H1 (cell line): ENCODE results near the gene CCDC182. TPM values are rescaled to one million over a fixed set of nuclear protein-coding genes. Genes with fewer than 3 reads are reported as not detected.

Source experiments
- ASH2L ChIP-seq: fragments of 200-600, 300-600 bp; sonication (generic); IDR thresholded peaks from one replicate; pipeline ENCODE4 v1.7.1; 2017; ENCODE audit warnings: low read length
- ATF2 ChIP-seq: IDR thresholded peaks from 2 replicates; pipeline ENCODE4 v1.6.1; 2012; ENCODE audit warnings: low read length, inconsistent platforms
- CBX8 ChIP-seq: fragments of 300-800, 300-1000 bp; sonication (generic); IDR thresholded peaks from 2 replicates; pipeline ENCODE4 v1.7.1; 2016; ENCODE audit warnings: low read depth, low read length, borderline replicate concordance
- CHD1 ChIP-seq: IDR thresholded peaks from 2 replicates; pipeline ENCODE4 v1.6.1; 2012; ENCODE audit warnings: low read depth, low read length, improper control_type of control experiment
- CREB1 ChIP-seq: IDR thresholded peaks from 2 replicates; pipeline ENCODE4 v1.6.1; 2012; ENCODE audit warnings: inconsistent platforms
- E2F6 ChIP-seq: IDR thresholded peaks from 2 replicates; pipeline ENCODE4 v1.6.1; 2012; ENCODE audit warnings: inconsistent platforms
- FOSL1 ChIP-seq: IDR thresholded peaks from 2 replicates; pipeline ENCODE4 v1.6.1; 2011; ENCODE audit warnings: mild to moderate bottlenecking, low read depth, low read length, moderate library complexity; ENCODE audit not compliant: insufficient read depth
- GABPA ChIP-seq: IDR thresholded peaks from 2 replicates; pipeline ENCODE4 v1.6.1; 2011; ENCODE audit warnings: mild to moderate bottlenecking, low read length, moderate library complexity, borderline replicate concordance; ENCODE audit not compliant: insufficient read depth
- KDM4A ChIP-seq: IDR thresholded peaks from one replicate; pipeline ENCODE4 v1.7.1; 2012; ENCODE audit warnings: low read depth, mild to moderate bottlenecking, moderate library complexity, low read length, inconsistent platforms; ENCODE audit not compliant: severe bottlenecking
- KDM5A ChIP-seq: fragments of 200-600 bp; IDR thresholded peaks from 2 replicates; pipeline ENCODE4 v1.7.1; 2012; ENCODE audit warnings: mild to moderate bottlenecking, low read length, inconsistent platforms, mixed read lengths
- NRF1 ChIP-seq: IDR thresholded peaks from 2 replicates; pipeline ENCODE4 v1.6.1; 2011; ENCODE audit warnings: mild to moderate bottlenecking, low read depth, low read length, improper control_type of control experiment
- POLR2A ChIP-seq, 2 experiments: IDR thresholded peaks; 1 replicate in 1 of 2; 2 replicates in 1 of 2; pipeline ENCODE4 v1.6.1; 2011; ENCODE audit warnings: low read depth in 2 of 2, low read length in 2 of 2, mild to moderate bottlenecking in 2 of 2; ENCODE audit errors: control extremely low read depth in 1 of 2
- RBBP5 ChIP-seq: IDR thresholded peaks from 2 replicates; pipeline ENCODE4 v1.7.1; 2012; ENCODE audit warnings: low read depth, mild to moderate bottlenecking, inconsistent platforms, low read length, moderate library complexity, borderline replicate concordance
- RNF2 ChIP-seq: fragments of 200-900, 300-1000 bp; sonication (generic); IDR thresholded peaks from 2 replicates; pipeline ENCODE4 v1.7.1; 2016; ENCODE audit warnings: borderline replicate concordance, low read depth, mild to moderate bottlenecking, antibody characterized with exemption, low read length; ENCODE audit not compliant: poor library complexity, severe bottlenecking; ENCODE audit errors: missing control alignments
- RXRA ChIP-seq: IDR thresholded peaks from 2 replicates; pipeline ENCODE4 v1.6.1; 2011; ENCODE audit warnings: low read depth, mild to moderate bottlenecking, low read length, moderate library complexity; ENCODE audit not compliant: insufficient read depth
- SIN3A ChIP-seq, 2 experiments: IDR thresholded peaks in 1 of 2; conservative IDR thresholded peaks in 1 of 2; 2 replicates each; pipeline ENCODE4 v1.6.1; 2011 to 2012; ENCODE audit warnings: low read length in 2 of 2, improper control_type of control experiment in 1 of 2, low read depth in 1 of 2, mild to moderate bottlenecking in 1 of 2
- SIX5 ChIP-seq: IDR thresholded peaks from 2 replicates; pipeline ENCODE4 v1.6.1; 2011; ENCODE audit warnings: mild to moderate bottlenecking, low read depth, low read length
- TBP ChIP-seq: IDR thresholded peaks from 2 replicates; pipeline ENCODE4 v1.6.1; 2011; ENCODE audit warnings: low read depth, low read length, improper control_type of control experiment
- TCF12 ChIP-seq: IDR thresholded peaks from 2 replicates; pipeline ENCODE4 v1.6.1; 2011; ENCODE audit warnings: low read depth, mild to moderate bottlenecking, low read length
- TEAD4 ChIP-seq: IDR thresholded peaks from 2 replicates; pipeline ENCODE4 v1.6.1; 2012; ENCODE audit warnings: low read depth, low read length, inconsistent platforms, mixed read lengths
- polyA plus RNA-seq, 7 experiments: library from polyadenylated mRNA; depleted of rRNA in 3 of 7; stranded (reverse) in 5 of 7; unstranded in 2 of 7; fragments of >200 nt in 5 of 7; fragments of 200-250 nt in 2 of 7; gene quantifications; 1 replicate in 5 of 7; 2 replicates in 1 of 7; 4 replicates in 1 of 7; pipeline versions ENCODE4 v1.2.1 to v1.2.3, GENCODE V29; 2011 to 2013; ENCODE audit warnings: missing spikeins in 2 of 7, mixed read lengths in 2 of 7
- total RNA-seq: library from RNA; stranded (reverse); fragmentation: NEBNext Ultra II Directional; extraction: Animal tissue kit (Norgen Biotek cat#: 25700); gene quantifications from 2 replicates; pipeline ENCODE4 v1.2.1, GENCODE V29; 2021
- TF ChIP-seq, protein P1 (sequence below), 3 experiments: IDR thresholded peaks; 1 replicate in 2 of 3; 2 replicates in 1 of 3; pipeline versions ENCODE4 v1.5.1 to v1.6.1; 2011; ENCODE audit warnings: low read length in 3 of 3, mild to moderate bottlenecking in 3 of 3, inconsistent platforms in 2 of 3, low read depth in 1 of 3, moderate library complexity in 1 of 3; ENCODE audit not compliant: insufficient read depth in 1 of 3; ENCODE audit errors: control extremely low read depth in 1 of 3

Gene CCDC182
- total and polyA plus RNA-seq, 2 of the 8 experiments (the other 6 are each of a cell fraction or from before 2014, with no cell fraction given): not detected

- TF ChIP-seq RBBP5: no peak
- no peak for TF ChIP-seq POLR2A (IDR thresholded peaks at IDR 0.05; ENCODE audit: control extremely low read depth in 1 of 2, low read depth in 2 of 2, low read length in 2 of 2)
- TF ChIP-seq FOSL1: no peak
- no peak for TF ChIP-seq RXRA
- no peak for TF ChIP-seq ASH2L
- TF ChIP-seq KDM4A: no peak
- TF ChIP-seq, protein P1, sequence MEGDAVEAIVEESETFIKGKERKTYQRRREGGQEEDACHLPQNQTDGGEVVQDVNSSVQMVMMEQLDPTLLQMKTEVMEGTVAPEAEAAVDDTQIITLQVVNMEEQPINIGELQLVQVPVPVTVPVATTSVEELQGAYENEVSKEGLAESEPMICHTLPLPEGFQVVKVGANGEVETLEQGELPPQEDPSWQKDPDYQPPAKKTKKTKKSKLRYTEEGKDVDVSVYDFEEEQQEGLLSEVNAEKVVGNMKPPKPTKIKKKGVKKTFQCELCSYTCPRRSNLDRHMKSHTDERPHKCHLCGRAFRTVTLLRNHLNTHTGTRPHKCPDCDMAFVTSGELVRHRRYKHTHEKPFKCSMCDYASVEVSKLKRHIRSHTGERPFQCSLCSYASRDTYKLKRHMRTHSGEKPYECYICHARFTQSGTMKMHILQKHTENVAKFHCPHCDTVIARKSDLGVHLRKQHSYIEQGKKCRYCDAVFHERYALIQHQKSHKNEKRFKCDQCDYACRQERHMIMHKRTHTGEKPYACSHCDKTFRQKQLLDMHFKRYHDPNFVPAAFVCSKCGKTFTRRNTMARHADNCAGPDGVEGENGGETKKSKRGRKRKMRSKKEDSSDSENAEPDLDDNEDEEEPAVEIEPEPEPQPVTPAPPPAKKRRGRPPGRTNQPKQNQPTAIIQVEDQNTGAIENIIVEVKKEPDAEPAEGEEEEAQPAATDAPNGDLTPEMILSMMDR (IDR thresholded peaks at IDR 0.05; ENCODE audit: control extremely low read depth in 1 of 3, insufficient read depth in 1 of 3, low read depth in 1 of 3, low read length in 3 of 3): peak; percentile 88 to 94 (median 94)
- no peak for TF ChIP-seq TEAD4
- TF ChIP-seq CREB1: 0 out of 2 replicates have a peak, but pooled peaks have one; percentile 45
- no peak for TF ChIP-seq TBP
- no peak for TF ChIP-seq RNF2
- no peak for TF ChIP-seq NRF1
- TF ChIP-seq SIX5: no peak
- no peak for TF ChIP-seq ATF2
- TF ChIP-seq CBX8: no peak
- TF ChIP-seq SIN3A (conservative IDR thresholded peaks at IDR 0.05 in 1 of 2, IDR thresholded peaks at IDR 0.05 in 1 of 2; ENCODE audit: low read depth in 1 of 2, low read length in 2 of 2): no peak; a peak in 1 of 4 replicates
- TF ChIP-seq TCF12: no peak
- TF ChIP-seq KDM5A: no peak
- no peak for TF ChIP-seq CHD1
- TF ChIP-seq GABPA: peak; percentile 45; the same call in 1 of the 2 replicates
- TF ChIP-seq E2F6: peak; percentile 86
These were observed 38.2 kb upstream of the CCDC182 start (continued) for GRCh38 chr17:57783338-57783742.
